ENCODE results near the gene P2RY14.

P2RY14 gene

DNA sequence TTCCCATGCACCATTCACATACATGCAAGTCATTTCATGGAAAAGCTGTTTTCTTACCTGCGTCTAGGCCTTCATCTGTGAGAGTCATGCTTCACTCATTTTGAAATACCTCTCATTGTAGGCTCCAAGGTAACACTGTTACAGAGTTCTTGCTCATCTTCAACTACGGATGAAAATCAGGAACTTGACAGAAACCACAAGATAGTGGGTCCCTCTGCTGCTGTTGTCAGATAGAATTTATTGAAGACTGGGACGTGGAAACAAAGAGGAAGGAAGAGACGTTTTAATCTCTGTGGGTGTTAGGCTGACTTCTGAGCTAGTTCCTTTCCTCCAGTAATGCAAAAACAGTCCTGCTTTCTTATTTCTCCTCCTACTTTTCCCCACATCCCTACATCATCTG, at the start of gene P2RY14:
P2RY14 (minus strand) TSS at position 313 of the 400 bp plus-strand sequence. CDS start 64,226 bp downstream, outside the sequence.
- DNase-seq (ENCODE audit: extremely low read depth in 1 of 2, low read depth in 1 of 2), result no peak

DNA sequence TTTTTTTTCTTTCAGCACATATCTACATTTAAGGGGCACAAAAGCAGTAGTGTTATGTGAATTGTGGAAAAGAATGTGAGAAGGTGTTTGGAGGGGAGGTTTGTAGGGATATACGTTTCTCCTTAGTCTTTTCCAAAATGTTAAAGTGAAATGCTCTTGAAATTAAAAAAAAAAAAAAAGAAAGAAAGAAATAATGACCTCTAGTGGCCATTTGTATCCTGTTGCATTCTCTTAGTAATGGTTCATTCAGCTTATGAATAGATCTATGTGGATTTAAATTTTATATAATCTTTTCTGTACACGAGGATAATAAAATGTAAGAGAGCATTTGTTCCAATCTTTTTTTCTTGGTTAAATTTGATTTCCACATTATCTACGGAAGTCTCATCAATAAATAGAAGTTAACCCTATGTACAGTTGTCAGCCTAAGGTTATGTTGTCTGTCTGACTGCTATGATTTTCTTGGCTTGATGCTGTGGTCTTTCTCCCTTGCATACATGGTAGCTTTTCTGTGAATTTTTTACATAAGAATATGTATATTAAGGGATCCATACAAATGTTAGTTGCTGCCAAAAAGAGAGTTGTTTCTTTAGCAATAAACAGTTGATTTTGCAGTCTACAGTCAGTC, 49.3 kb upstream of the P2RY14 start:
- no peak for DNase-seq (ENCODE audit: extremely low read depth in 1 of 2, low read depth in 1 of 2)

DNA sequence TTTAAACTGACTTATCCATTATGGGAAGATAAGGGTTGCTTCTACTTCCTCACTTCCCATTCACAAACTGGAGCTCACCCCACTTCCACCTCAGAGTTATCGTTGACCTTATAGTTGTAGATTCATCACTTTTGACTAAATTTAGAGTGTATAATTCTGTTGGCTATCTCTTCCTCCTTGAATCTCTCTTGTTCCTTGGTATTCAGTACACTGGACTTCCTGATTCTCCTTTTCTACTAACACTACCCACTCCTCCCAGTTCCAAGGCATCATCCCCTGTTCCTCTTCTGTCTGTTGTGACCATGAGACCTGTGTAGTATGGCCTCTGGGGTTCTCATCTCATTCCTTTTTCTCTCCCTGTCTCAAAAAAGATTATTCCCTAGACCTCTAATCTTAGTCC, 44.2 kb upstream of the P2RY14 start:
- DNase-seq (ENCODE audit: extremely low read depth in 1 of 2, low read depth in 1 of 2), result no peak

DNA sequence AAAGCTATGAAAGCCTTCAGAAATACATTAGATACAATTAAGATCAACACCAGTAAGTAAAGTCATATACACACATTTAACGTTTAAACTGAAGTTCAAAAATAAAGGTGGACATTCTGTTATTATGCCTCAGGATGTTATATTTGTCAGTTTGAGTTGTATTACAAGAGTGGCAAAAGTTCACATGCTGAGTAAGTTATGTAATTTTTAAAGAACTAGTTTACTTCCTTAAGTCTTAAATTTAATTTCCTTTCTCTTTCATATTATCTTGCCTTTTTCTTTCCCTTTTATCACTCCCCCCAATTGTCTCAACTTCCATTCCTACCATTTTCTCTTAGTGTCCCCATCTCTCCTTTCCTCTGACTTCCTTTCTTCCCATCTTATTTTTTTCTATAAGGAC, 43.2 kb upstream of the P2RY14 start:
- DNase-seq (ENCODE audit: extremely low read depth in 1 of 2, low read depth in 1 of 2), result no peak

DNA sequence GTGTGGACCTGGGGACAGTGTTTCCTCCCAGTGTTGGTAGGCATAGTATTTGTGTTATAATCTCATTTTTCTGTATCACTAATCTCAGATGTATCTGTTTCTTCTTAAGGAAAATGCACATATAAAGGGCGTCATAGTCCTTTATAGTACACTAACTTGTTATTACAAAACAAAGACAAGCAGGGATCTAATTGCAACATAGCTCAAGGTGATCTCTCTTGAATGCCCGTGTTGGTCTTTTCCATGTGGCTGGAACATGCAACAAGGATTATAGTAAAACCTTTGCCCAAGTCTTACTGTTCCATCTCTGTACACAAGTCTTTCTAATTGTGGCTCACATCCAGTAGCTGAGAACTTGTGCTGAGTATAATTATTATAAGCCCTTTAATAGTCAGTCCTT, 41.8 kb upstream of the P2RY14 start:
- no peak for DNase-seq (ENCODE audit: extremely low read depth in 1 of 2, low read depth in 1 of 2)

DNA sequence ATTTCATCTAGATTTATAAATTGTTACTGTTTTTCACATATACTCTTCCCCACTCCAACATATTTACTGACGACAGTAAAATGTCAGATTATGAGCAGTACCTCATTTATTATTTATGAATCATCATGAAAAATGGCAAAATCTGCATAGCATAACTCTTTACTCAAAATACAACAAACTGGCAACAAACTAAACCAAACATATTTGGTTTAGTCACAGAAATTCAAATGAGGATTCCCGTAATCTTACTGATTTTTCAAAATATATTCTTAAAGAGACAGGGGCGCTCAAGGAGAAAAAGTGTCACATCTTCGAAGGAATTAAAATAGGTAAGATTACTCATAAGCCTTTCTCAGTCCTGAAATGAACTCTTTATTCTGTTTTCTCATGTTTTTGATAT, 41.3 kb upstream of the P2RY14 start:
- no peak for DNase-seq (ENCODE audit: extremely low read depth in 1 of 2, low read depth in 1 of 2)

DNA sequence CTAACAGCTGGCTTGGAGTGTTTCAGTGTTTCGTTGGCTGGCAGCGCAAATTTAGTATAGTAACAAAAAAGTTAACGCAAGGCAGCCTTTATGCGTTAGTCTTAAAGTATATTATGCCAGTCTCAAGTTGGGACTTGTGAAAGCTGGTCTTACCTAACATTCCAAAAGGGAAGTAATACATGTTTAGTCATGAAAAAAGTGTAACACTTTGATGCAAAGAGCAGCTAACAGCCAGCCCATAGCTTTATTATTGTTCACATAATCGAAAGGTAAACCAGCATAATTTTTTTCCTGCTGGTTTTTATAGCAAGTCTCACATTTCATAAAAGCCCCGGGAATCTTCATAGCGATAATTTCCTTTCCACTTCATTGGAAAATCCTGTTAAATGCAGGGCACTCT, 40.6 kb upstream of the P2RY14 start:
- no peak for DNase-seq (ENCODE audit: extremely low read depth in 1 of 2, low read depth in 1 of 2)

DNA sequence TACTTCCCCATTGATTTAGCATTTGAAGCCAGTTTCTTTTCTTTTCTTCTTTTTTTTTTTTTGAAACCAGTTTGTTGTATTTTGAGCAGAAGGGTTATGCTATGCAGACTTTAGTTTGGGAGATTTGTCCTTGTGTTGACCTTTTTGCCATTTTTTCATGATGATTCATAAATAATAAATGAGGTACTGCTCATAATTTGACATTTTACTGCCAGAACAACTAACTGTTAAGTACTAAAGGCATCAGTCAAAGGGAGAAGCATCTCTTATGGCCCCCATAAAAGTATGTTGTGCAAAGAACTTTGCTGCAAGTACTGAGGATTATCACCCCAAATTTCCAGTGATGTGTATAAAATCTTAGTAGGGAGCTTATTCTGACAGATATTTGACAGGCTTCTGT, 40.0 kb upstream of the P2RY14 start:
- DNase-seq (ENCODE audit: extremely low read depth in 1 of 2, low read depth in 1 of 2), result no peak

DNA sequence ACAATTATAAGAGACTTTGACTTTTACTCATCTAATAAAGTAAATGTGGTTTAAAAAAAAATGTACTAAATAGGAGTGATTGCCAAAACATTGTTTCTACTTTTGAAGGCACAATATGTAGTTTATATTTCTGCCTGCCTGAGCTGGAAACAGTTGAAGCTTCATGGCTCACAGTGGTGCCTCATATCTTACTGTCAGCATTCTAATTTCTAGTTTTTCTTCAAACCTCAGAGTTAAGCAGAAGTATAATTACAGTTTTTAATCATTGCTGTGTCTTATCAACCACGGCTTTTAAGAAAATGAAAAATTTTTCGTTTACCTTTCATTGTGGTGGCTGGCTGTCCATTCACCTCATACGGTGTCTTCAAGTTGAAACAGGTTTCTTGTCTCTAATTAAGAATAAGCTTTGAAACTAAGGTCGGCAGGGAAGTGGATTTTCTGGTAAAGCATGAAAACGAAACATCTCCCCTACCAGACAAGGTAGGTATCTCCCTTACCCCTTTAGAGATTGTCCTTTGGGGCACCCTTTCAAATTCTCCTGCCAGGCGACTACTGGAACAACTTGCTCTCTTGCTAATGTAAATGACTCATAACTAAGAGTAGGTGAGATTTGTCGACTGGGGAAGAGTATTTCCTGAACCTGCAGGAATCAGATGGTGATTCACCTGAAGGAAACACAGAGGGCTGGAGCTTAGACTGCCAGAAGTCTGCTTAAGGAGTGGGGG, 38.1 kb upstream of the P2RY14 start, which contains the start of gene GPR87:
GPR87 (minus strand) TSS at position 554 of the 725 bp plus-strand sequence. CDS start 16,720 bp downstream, outside the sequence.
- peak in 1 of 2 donors; percentile 34 for DNase-seq (ENCODE audit: extremely low read depth in 1 of 2, low read depth in 1 of 2)

DNA sequence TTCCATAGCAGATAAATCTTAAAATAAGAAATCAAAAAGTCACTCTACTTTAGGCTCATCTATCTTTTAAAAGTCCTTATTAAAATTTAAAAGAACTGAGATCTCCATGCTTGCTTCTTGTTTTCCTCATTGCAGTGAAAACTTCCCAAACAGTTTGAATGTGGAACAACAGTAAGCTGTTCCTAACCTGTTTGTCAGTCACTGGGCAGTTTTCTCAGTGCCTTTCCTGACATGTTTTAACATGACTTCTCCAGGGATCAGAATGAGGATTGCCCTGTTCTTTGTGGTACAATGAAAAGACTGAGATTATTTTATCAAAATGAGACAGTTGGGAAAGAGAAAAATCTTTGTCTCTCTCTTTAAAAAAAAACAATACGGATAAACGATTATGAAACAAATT, 37.5 kb upstream of the P2RY14 start:
- no peak for DNase-seq (ENCODE audit: extremely low read depth in 1 of 2, low read depth in 1 of 2)

DNA sequence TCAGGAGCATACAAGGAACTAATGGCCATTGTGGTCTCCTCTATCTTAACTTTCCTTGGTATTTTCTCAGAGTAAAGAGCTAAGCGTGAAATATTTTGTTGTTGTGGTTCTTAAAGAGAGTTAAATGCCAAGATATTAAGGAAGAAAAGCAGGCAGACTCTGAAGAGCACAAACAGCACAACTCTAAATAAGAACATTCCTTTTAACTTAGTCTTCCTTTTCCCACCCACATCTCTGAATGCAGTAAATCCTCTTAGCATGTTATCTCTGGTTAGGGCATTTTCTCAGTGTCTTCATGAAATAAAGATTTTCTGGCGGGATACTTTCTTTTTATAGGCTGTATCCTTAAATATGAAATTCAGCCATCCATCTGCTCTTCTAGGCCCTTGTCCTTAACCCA, 36.8 kb upstream of the P2RY14 start:
- DNase-seq (ENCODE audit: extremely low read depth in 1 of 2, low read depth in 1 of 2), result no peak

DNA sequence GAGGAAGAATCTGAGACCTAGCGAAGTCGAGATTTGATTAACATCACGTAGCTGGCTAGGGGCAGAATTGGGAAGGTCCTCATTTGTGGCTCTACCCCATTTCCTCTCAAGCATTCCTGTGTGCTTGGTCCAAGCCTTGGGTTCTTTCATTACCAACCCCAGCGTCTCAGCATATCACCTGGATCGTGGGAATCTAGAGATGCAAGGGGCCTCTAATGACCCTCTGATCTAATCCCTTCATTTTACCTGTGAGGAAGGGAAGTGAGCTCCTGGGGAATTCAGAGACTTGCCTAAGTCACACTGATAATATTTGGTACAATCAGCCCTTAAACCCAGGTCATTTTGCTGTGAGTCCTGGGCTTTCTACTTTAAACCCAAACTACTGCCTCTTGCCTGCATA, 36.3 kb upstream of the P2RY14 start:
- DNase-seq (ENCODE audit: extremely low read depth in 1 of 2, low read depth in 1 of 2), result no peak

DNA sequence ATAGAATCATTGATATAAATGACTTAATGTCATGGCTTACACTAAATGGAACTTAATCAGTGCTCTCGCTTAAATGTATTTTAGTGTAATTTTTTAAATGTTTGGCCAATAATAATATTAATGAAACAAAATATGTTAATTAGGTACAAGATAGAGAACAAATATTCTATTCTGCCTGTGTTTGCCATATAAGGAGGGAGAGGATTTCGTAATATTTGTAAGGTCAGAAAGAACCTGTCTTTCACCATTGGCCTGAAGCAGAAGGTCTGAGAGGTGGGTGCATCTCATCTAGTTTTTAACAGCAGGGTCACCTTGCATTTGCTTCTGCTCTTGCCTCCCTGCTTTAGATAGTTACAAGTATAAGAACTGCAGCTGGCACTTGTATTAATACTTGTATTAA, 35.8 kb upstream of the P2RY14 start:
- no peak for DNase-seq (ENCODE audit: extremely low read depth in 1 of 2, low read depth in 1 of 2)

DNA sequence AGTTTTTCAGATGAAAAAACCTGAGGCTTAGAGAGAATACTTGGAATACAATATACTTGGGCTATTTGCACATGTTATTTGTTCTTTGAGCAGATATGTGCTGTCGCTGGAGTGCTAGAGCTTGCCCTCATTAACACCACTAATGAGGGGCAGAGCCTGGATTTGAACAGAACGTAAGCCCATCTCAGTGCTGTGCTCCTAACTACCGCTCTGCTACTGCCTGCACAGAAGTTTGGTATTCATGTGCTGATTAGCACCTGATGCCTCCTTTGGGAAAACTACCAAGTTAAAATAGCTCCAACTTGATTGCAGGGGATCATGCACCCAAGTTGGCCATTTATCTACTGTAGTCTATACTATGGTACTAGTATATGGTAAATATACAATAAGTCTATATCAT, 34.6 kb upstream of the P2RY14 start:
- no peak for DNase-seq (ENCODE audit: extremely low read depth in 1 of 2, low read depth in 1 of 2)

DNA sequence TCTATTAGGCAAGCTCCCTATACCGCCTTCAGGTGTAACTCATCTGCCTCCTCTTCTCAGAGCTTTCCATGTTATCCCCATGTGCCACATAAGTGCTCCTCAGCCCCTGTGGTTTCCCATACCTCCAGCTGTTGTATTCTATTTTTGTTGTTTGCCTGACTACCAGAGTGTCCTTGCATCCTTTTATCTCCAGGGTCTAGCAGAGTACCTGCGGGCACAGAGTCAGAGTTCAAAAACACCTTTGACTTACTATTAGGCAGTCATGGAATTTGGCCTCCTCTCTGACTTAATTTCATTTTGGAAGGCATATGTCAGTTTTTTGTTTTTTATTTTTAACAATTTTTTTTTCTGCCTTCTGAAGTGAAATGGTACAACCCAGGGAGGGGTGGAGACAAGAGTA, 31.2 kb upstream of the P2RY14 start:
- DNase-seq (ENCODE audit: extremely low read depth in 1 of 2, low read depth in 1 of 2), result no peak

DNA sequence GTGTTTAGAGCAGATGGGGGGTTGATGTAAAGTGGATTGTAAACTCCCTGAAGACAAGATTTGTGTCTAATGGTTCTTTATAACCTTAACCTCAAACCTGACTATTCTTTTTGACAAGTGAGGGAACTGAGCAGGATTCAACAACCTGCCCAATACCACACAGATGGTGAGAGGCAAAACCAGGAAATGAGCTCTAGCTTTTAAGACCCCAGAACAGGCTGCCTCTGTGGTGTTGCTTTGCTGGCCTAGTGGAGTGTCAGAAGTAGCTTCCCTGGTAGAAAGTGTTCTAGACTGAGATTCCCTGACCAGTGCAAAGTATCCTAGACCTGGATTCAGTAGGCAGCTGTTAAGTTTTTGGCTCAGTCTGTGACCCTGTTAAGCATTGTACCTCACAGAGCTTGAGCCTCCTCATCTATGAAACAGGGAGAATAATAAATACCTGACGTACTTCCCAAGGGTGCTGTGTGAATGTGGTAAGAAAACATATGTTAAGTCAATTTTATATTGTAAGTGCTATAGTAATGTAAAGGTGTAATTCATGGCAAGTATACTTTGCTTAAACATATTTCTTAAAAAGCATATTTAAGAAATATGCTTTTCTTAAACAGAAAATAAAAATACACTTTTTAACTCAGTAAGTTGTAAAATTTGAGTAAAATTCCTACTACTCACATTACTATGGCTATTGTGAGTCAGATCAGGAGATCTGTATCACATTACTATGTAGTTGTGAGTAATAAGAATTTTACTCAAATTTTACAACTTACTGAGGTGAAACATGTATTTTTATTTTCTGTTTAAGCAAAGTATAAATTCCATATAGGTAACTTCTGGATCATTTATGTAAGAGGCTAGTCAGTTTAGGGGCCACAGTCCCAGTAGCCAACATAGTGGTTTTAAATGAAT, 29.5 kb upstream of the P2RY14 start:
- DNase-seq (ENCODE audit: extremely low read depth in 1 of 2, low read depth in 1 of 2), result no peak

DNA sequence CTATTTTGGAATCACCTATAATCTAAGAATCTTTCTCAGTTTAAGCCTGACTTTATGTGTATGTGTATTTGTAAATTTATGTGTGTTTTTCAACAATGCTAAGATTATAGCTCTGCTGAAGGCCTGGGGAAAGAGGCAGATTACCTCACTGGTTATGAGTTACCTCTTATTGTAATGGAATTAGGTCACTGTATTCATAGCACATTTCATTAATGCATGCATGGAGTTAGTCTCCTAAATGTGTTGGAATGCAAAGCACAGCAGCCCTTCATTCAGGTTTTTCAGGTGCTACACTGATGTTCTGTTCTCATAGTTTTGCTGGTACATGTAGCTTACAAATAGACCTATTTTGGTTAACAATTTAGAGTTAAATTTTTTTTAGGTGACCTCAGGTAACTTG, 28.8 kb upstream of the P2RY14 start:
- DNase-seq (ENCODE audit: extremely low read depth in 1 of 2, low read depth in 1 of 2), result no peak

DNA sequence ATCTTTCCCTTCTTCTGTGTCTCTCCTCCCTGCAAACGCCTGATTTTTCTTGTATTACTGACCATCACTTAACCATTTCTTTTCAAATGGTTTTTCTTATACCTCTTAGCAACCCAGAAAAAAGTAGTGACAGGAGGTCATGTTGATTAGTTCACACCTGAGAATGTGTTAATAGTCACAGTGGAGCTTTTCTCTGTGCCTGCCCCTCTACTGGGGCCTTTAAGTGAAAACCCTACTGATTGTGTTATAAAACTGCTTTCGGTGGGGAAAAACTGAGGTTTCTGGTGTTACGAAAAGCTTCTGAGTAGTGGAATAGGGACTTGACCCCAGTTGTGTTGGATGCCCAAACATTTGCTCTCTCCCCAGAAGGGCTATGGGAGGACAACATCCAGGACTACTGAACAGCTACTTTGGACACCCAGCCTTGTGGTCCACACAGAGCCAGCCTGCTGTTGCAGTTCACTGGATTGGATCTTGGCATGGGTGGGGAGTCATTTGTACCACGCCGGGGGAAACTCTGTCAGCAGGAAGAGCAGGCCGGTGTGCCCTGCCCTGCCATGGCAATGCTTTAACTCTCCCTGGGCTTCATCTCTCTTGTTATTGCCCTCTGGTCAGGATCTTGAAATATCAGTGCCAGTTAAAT, 27.9 kb upstream of the P2RY14 start:
- DNase-seq (ENCODE audit: extremely low read depth in 1 of 2, low read depth in 1 of 2), result no peak

DNA sequence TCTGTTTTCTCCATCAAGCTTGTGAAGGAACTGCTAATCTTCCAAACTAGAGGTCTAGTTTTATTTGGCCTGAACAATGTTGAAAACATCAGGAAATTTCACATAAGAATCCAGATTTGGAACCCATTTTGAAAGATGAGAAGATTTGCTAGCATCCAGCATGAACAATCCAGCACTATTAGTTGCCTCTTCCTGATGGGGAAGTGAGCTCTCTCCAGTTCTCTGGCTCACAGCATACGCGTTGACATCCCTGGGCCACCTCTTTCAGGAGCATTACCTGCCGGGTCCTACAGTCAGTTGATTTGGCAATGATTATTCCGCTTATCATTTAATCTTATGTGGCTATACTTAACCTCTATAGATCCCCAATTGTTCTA, 27.4 kb upstream of the P2RY14 start:
- no peak for DNase-seq (ENCODE audit: extremely low read depth in 1 of 2, low read depth in 1 of 2)

DNA sequence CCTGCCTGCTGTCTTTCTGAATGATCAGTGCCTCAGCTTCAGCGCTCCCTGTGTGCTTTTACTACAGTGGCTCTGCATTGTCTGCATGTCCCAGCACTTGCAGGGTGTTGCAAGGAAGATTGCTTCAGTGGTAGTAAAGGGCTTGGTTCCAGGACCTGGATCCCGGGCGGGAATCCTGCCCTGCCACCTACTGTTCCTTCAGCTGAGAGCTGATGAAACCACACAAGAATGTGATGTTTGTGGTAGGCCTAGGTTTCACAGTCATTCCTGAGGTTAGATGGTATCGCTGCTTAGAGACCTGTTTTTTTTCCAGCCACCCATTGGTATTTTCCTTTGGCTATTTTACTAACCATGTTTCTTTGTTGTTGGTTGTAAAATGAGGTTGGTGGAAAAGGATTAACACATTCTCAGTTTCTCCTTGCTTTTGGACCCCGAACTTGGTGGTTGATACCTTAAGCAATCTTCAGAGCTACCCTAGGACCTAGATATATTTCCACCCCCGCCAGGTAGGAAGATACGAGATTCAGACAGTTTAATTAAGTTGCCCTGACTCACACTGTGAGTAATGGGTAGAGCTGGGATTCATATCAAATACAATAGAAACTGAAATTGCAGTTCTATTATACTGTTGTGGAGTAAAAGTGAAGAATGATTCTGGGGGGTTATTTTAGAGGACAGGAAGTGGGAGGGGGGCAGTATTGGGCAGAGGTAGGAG, 26.9 kb upstream of the P2RY14 start:
- peak in 1 of 2 donors; percentile 34 for DNase-seq (ENCODE audit: extremely low read depth in 1 of 2, low read depth in 1 of 2)

DNA sequence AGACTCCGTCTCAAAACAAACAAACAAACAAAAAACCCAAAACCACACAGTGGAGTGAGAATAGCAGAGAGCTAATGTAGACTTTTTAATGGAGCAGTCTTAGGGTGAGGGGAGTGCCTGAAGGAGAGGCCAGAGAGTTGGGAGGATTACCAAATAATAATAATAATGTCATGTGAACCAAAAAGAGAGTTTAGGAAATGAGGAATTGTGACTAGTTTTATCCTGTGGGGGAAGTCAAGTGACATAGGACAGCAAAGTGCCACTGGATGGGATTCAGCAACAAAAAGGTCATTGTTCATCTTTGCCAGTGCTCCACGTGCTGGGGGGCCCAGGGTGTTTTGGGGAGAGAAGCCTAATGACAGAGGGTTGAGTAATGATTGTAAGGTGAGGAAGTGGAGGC, 25.4 kb upstream of the P2RY14 start:
- DNase-seq (ENCODE audit: extremely low read depth in 1 of 2, low read depth in 1 of 2), result no peak

Data from stimulated activated CD8-positive, alpha-beta memory T cell treated with anti-CD3 and anti-CD28 coated beads, Interleukin-7, amount 100 ng/mL, for 48 hours (primary cell).